K562 (cell line): ENCODE results near the gene CEBPE. TPM values are rescaled to one million over a fixed set of nuclear protein-coding genes. Genes with fewer than 3 reads are reported as not detected.

ENCODE experiments used
- ATAC-seq: fragments of 200-7000 bp; cut with Tn5 transposase; 3 replicates; pipeline ENCODE4 v1.9.1; 2020; ENCODE audit warnings: moderate library complexity
- BruUV-seq: library from RNA; stranded (reverse); fragments of 400-500 nt; replicated peaks from 2 replicates; lab custom pipeline; 2021; lab: Mats Ljungman, UMichigan
- CTCF ChIA-PET: fragments of 300-600 bp; formaldehyde crosslinking; extraction: SDS; loops from one replicate; lab custom pipeline; 2021; ENCODE audit warnings: low intra/inter-chr PET ratio; lab: Yijun Ruan, JAX
- POLR2A ChIA-PET: fragments of 300-600, 350-650 bp; sonication (Branson Sonifier 250); formaldehyde crosslinking; extraction: SDS; loops from one replicate; lab custom pipeline; 2021; ENCODE audit warnings: antibody characterized with exemption, inconsistent platforms; lab: Yijun Ruan, JAX
- DNase-seq, 4 experiments: peaks; one replicate each; pipeline versions ENCODE4 v3.0.0 to v3.0.0-alpha.2; 2011 to 2018; ENCODE audit warnings: low spot score in 3 of 4, mixed read lengths in 3 of 4; ENCODE audit errors: extremely low read depth in 1 of 4
- FAIRE-seq: peaks from 2 replicates; lab custom pipeline; 2011; peaks lifted over from hg19 to GRCh38; lab: Jason Lieb, UNC
- H2AFZ ChIP-seq: 2 replicates; pipeline ENCODE4 v1.6.0; 2011; ENCODE audit warnings: low read depth, low read length, control low read depth, inconsistent platforms
- H3K27ac ChIP-seq: fragments of 200-600 bp; 3 replicates; pipeline ENCODE4 v1.8.0; 2011; ENCODE audit warnings: low read depth, mild to moderate bottlenecking, control low read depth, inconsistent platforms, low read length, moderate library complexity, mixed read lengths; ENCODE audit errors: extremely low read depth
- H3K27me3 ChIP-seq, 2 experiments: fragments of 300-600 bp in 1 of 2; 2 replicates in 1 of 2; 3 replicates in 1 of 2; pipeline versions ENCODE4 v1.6.0 to v1.8.0; 2011; ENCODE audit warnings: inconsistent platforms in 2 of 2, low read length in 2 of 2, mild to moderate bottlenecking in 1 of 2, mixed read lengths in 1 of 2, moderate library complexity in 1 of 2; ENCODE audit not compliant: control insufficient read depth in 2 of 2, insufficient read depth in 2 of 2
- H3K36me3 ChIP-seq: fragments of 300-600 bp; 3 replicates; pipeline ENCODE4 v1.8.0; 2011; ENCODE audit warnings: mild to moderate bottlenecking, low read length, inconsistent platforms; ENCODE audit not compliant: control insufficient read depth, insufficient read depth
- H3K4me1 ChIP-seq, 2 experiments: fragments of 200-600 bp in 1 of 2; replicated peaks in 1 of 2; 2 replicates in 1 of 2; 3 replicates in 1 of 2; pipeline versions ENCODE4 v1.5.1 to v1.8.0; 2011; ENCODE audit warnings: inconsistent platforms in 2 of 2, low read length in 2 of 2, mild to moderate bottlenecking in 1 of 2, mixed read lengths in 1 of 2, moderate library complexity in 1 of 2; ENCODE audit not compliant: control insufficient read depth in 2 of 2, insufficient read depth in 2 of 2
- H3K4me2 ChIP-seq: 2 replicates; pipeline ENCODE4 v1.6.1; 2011; ENCODE audit warnings: low read length, control low read depth, inconsistent platforms, mixed read lengths; ENCODE audit not compliant: insufficient read depth
- H3K4me3 ChIP-seq: fragments of 200-600 bp; sonication (generic), shearing (Covaris generic); 2 replicates; pipeline ENCODE4 v1.5.1; 2016; ENCODE audit warnings: control low read depth, inconsistent platforms
- H3K79me2 ChIP-seq: fragments of 200-600 bp; 3 replicates; pipeline ENCODE4 v1.8.0; 2011; ENCODE audit warnings: low read length, inconsistent platforms; ENCODE audit not compliant: control insufficient read depth, insufficient read depth
- H3K9ac ChIP-seq, 2 experiments: 2 replicates each; pipeline versions ENCODE4 v1.6.0 to v1.6.1; 2011; ENCODE audit warnings: low read depth in 2 of 2, low read length in 2 of 2, control low read depth in 1 of 2, inconsistent platforms in 1 of 2, mild to moderate bottlenecking in 1 of 2, mixed read lengths in 1 of 2; ENCODE audit not compliant: insufficient read depth in 1 of 2
- H3K9me1 ChIP-seq: one replicate; pipeline ENCODE4 v1.6.0; 2011; ENCODE audit warnings: inconsistent platforms, mild to moderate bottlenecking, low read length, moderate library complexity; ENCODE audit not compliant: control insufficient read depth, insufficient read depth
- H3K9me3 ChIP-seq: replicated peaks from 2 replicates; pipeline ENCODE4 v1.5.1; 2011; ENCODE audit warnings: low read depth, low read length, inconsistent platforms; ENCODE audit not compliant: control insufficient read depth, insufficient read depth
- H4K20me1 ChIP-seq: replicated peaks from 2 replicates; pipeline ENCODE4 v1.6.1; 2011; ENCODE audit warnings: low read length, inconsistent platforms, mixed read lengths; ENCODE audit not compliant: control insufficient read depth, insufficient read depth
- CLOCK ChIP-seq: fragments of 250-450 bp; sonication (Bioruptor Pico); IDR thresholded peaks from 2 replicates; pipeline ENCODE4 v1.4.0; 2020; ENCODE audit warnings: mild to moderate bottlenecking, moderate library complexity, borderline replicate concordance
- MLLT1 ChIP-seq, 2 experiments: fragments of 450-650 bp; IDR thresholded peaks; 2 replicates each; pipeline ENCODE4 v1.6.1; 2016
- ZBTB12 ChIP-seq: fragments of 250-450 bp; sonication (Bioruptor Pico); IDR thresholded peaks from 2 replicates; pipeline ENCODE4 v1.4.0; 2020
- ZNF316 ChIP-seq: fragments of 450-650 bp; IDR thresholded peaks from 2 replicates; pipeline ENCODE4 v1.6.1; 2016
- WGBS: fragments of 100-300 bp; shearing (Covaris generic); methylation state at CpG from one replicate; pipeline ENCODE4 v1.1.6; 2016; ENCODE audit warnings: low coverage, mixed read lengths; ENCODE audit not compliant: insufficient coverage; ENCODE audit errors: missing lambda C conversion rate; 5-methylcytosine and 5-hydroxymethylcytosine counted together
- in situ Hi-C: fragments of 300-500 bp; cut with MboI; formaldehyde crosslinking; loops from 4 replicates; pipeline ENCODE4 v1.15.0; 2018; ENCODE audit warnings: inconsistent platforms, mixed read lengths
- intact Hi-C: fragments of 100-400 bp; cut with micrococcal nuclease; formaldehyde crosslinking; loops from 2 replicates; pipeline ENCODE4 v1.14.2; 2022
- polyA plus RNA-seq, 8 experiments: library from polyadenylated mRNA; depleted of rRNA in 4 of 8; stranded (reverse) in 5 of 8; unstranded in 3 of 8; fragments of >200 nt; fragmentation: Nextera tagmentation in 2 of 8; fragmentation: Illumina TruSeq in 1 of 8; extraction: Ambion mirVana in 2 of 8; extraction: Trizol in 1 of 8; gene quantifications; 2 replicates each; pipeline versions ENCODE4 v1.2.1 to v1.2.3, GENCODE V29; 2011 to 2014; ENCODE audit warnings: inconsistent platforms in 1 of 8, missing spikeins in 1 of 8
- total RNA-seq, 7 experiments: library from RNA; depleted of rRNA in 6 of 7; stranded (reverse); fragments of >200 nt in 6 of 7; fragmentation: Illumina TruSeq in 2 of 7; extraction: Trizol in 2 of 7; gene quantifications; 2 replicates each; pipeline versions ENCODE4 v1.2.1 to v1.2.3, GENCODE V29; 2011 to 2021; ENCODE audit warnings: low replicate concordance in 1 of 7

Gene CEBPE
- total and polyA plus RNA-seq, 9 of the 15 experiments (the other 6 are each of a cell fraction or from before 2014, with no cell fraction given) = 0.09 to 0.15 (median 0.13) TPM; not detected in 6

GRCh38 chr14:23141706-23142444 is 22.8 kb upstream of the CEBPE start:
- in situ Hi-C loops = no loop called here
- POLR2A ChIA-PET = interaction anchor here (0.6 to 1.2 kb wide), 2 partner anchors 31 to 66 kb away, joined by 3 read pairs; no protein-coding TSS in a partner anchor
- peaks cover 36 to 42% of the 10 kb centered on the region in 2 experiments; a peak in 4 of 5 replicates for H3K4me1 ChIP-seq
- WGBS = 81% methylated on average over 7 of the region's 7 CpGs
- H3K9ac ChIP-seq = no peak overlapping the region
- no peaks in the 10 kb centered on the region for H3K9me1 ChIP-seq
- no peaks in the 10 kb centered on the region for H4K20me1 ChIP-seq
- peaks cover 5% of the 10 kb centered on the region; the same call in 1 of the 3 replicates for H3K36me3 ChIP-seq
- no peak overlapping the region for H3K4me3 ChIP-seq
- H3K79me2 ChIP-seq = no peaks in the 10 kb centered on the region
- no peak for FAIRE-seq
- intact Hi-C loops = no loop called here
- peak; percentile 24; the same call in 1 of the 2 replicates for TF ChIP-seq ZNF316
- TF ChIP-seq MLLT1 (IDR thresholded peaks at IDR 0.05) = no peak
- TF ChIP-seq ZBTB12 (CRISPR knock-in tag) = no peak
- no peak for TF ChIP-seq CLOCK (CRISPR knock-in tag)
- TF ChIP-seq, all 486 proteins: peak for 1
- ATAC-seq = no peak
- no peak for DNase-seq
- no peaks in the 10 kb centered on the region for H3K27me3 ChIP-seq
- H3K27ac ChIP-seq = no peak overlapping the region
- no peak overlapping the region for H2AFZ ChIP-seq
- H3K9me3 ChIP-seq = no peaks in the 10 kb centered on the region
- no peak overlapping the region for H3K4me2 ChIP-seq
- CTCF ChIA-PET = no interaction called here
- no TSS peak for BruUV-seq
